ENCODE data around the gene IP6K3.

The IP6K3 gene

GRCh38 chr6:33777398-33778388, 31.0 kb upstream of the IP6K3 start:
- no peak for DNase-seq

GRCh38 chr6:33776764-33777163, 30.1 kb upstream of the IP6K3 start:
- no peak for DNase-seq

- no peak for DNase-seq
Measured at GRCh38 chr6:33776186-33776585, 29.5 kb upstream of the IP6K3 start.

- DNase-seq = no peak
Measured at GRCh38 chr6:33774774-33775173, 28.1 kb upstream of the IP6K3 start.

DNA sequence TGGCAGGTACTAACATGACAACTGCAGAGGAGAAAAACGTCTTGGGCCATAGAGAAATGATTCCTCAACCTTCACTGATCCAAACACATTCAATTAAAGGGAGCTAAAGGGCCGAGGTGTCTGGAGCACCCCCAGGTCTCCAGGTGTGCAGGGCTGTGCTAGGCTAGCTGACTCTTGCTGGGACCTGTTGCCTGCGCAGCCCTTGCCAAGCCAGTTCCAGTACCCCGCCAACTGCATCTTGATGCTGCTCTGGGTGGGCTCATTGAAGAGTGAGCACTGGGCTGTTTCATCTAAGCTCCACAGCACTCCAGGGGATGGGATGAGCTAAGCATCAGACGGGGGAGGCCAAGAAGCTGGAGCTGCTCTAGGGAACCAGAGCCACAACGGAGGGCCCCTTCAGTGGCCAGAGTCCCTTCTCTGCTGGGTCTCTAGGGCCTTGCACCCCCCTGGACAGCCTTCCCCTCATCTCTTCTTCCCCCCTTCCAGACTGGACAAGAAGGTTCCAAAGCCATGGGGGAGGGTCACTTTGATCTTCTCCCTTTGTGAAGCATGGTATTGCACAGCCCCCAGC, 26.3 kb upstream of the IP6K3 start:
- no peak for DNase-seq

DNA sequence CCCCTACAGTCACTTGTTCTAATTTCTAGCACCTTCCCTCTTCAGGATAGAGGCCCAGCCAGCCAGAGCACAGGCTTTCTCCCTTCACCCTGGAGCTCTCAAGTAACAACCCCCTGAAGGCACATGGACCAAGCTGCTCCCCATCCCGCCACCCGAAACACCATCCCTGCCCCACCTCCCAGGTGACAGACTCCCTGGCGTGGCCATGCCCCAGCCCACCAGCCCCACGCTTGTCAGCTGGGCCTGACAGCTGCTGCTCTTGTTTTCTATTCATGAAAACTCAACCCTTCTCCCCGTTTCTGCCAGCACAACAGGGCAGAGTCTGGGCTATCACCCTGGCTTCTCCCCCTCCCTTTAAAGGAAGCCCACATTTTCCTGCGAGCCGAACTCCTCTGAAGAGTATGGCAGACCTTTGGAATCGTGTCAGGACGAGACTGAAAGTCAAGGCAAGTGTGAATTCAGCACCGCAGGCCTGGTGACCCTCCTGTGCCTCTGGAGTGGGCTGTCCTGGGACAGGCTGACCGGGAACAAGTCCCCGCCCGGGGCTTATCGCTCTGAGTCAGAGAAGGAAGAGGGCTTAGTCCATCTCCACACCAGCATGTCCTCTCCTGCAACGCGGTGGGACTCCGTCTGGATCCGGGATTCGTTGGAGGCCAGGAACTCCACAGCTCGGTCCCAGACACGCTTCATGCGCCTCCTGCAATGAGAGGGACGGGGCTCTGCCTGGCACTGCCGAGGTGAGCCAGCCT, 25.6 kb upstream of the IP6K3 start:
- DNase-seq = no peak

- DNase-seq = peak; percentile 57
Measured at GRCh38 chr6:33771146-33772081, 24.7 kb upstream of the IP6K3 start.

GRCh38 chr6:33770833-33771145, 24.1 kb upstream of the IP6K3 start:
- DNase-seq = no peak

- DNase-seq = no peak
Measured at GRCh38 chr6:33770124-33770832, 23.6 kb upstream of the IP6K3 start.

- DNase-seq = no peak
Measured at GRCh38 chr6:33769248-33769821, 22.6 kb upstream of the IP6K3 start.

DNA sequence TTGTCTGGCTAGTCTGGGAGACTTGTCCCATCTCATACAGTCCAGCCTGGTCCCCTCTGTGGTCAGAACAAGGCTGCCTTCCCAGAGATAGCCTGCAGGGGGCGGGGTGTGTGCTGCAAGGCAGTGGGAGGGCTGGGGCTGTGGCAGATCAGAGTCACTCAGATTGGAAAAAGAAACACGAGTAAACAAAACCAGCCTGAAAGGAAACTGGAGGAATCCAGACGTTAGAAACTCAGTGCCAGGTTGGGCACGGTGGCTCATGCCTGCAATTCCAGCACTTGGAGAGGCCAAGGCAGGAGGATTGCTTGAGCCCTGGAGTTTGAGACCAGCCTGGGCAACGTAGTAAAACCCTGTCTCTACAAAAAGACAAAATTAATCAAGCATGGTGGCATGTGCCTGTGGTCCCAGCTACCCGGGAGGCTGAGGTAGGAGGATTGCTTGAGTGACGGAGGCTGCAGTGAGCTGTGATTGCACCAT, 22.0 kb upstream of the IP6K3 start:
- peak; percentile 66 for DNase-seq

GRCh38 chr6:33766921-33767907, 20.5 kb upstream of the IP6K3 start:
- DNase-seq = no peak

DNA sequence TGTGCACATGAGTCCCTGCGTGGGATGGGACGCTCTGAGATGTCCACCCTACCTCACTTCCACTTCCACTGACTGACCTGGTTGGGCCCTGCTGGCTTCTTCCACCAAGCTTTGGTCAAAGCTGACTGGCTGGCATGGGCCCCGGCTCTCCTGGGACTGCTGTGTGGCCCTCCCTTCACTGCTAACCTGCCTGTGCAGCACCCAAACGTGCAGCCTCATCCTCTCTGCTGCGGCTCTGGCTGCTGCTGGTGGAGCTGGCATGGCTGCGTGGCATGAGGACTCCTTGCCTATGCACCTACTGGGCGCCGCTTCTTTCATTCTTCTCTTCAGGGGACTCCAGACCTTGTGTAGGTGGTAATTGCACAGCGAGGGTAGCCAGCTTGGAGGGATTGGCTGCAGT, 18.7 kb upstream of the IP6K3 start:
- no peak for DNase-seq

DNA sequence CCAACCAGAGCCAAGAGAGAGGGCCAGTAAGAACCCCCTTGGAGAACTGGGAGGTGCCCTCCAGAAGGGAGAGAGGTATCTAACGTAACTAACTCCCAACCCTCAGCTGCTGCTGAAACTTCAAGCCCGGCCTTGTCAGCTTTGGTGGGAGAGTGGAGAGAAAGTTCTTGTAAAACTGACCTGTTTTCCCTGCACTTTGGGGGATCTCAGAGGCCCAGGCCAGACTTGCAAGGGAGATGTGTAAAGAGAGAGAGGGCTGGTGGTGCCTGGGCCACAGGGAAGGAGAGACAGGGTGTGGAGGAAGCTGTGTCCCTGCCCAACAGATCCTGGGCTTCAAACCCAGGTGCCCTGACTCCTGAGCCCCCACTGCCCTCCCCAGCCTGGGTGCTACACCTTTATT, 17.3 kb upstream of the IP6K3 start:
- DNase-seq = no peak

DNA sequence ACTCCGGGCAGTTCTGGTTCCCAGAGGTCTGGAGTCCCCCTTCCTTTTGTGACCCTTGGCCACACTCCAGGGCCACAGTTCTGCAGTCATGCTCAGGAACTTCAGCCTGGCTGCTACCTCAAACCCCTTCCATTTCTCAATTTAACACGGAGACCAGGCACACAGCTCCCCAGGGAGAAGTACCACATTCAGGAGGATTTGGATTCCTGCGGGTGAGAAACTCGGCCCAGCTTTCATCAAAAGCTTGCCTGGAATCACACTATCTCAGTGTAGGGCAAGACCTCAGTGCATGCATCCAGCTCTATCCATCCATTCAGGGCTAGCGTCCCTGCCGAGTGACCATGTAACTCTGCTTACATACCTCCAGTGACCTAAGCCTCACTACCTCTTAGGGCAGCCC, 16.8 kb upstream of the IP6K3 start:
- DNase-seq = no peak

DNA sequence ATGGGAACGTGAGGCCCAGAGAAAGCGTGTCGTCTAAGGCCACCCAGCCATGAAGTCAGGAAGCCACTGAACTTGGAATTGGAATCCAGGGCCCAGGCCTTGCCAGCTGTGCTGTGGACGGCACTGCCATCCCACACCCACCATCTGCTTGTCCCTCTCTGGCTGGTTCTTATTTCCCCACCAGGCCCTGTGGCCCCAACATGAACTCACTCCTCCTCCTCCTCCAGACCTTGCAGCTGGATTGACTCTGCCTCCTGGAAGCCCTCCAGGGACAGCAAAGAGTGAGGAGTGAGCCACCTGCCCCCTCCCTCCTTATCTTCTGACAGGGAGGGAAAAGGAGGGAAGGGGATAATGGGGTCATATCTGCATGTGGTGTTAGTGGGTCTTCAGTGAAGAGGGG, 16.0 kb upstream of the IP6K3 start:
- no peak for DNase-seq

DNA sequence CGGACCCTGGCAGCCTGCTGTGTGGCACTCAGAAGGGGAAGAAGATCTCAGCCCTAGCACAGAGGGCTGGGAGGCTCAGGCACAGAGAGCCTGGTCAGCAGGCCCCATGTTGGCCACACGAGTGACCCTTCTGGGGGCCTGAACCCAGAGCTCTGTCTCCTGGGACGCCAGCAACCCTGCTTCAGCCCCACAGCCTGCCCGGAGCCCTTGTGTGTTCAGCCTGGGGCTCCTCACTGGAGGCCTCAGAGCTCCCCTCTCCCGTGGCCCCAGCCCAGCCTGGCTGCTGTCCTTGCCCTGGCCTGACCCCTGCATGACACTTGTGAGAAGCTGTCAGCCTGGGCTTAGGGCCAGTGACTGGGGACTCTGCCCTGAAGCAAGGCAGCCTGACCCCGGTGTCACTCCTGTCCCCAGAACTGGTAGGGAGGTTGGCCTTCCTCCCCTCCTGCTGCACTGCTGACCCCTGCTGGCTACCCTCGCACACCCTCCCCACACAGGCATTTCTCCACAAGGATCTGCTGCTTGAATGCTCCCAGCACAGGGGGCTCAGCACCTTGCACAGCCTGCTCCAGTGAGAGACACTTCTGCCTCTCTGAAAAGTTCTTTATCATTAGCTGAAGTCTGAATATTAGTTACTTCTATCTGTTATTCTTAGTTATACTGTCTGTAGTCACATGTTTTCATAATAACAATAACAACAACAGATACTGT, 15.4 kb upstream of the IP6K3 start:
- peak; percentile 24 for DNase-seq

GRCh38 chr6:33761581-33761921, 14.8 kb upstream of the IP6K3 start:
- no peak for DNase-seq

GRCh38 chr6:33759887-33760629, 13.4 kb upstream of the IP6K3 start:
- no peak for DNase-seq
